Skin of body (tissue), 3 donors: Measurements from ENCODE around the gene LRRN2. TPM values are rescaled to one million over a fixed set of nuclear protein-coding genes. Genes with fewer than 3 reads are reported as not detected.
"Not testable (repeated sequence)": the region's sequence is repeated elsewhere in the genome, so short reads cannot be mapped to it uniquely, and the experiment has no call there.

Experiments
- DNase-seq: peaks from one replicate; lab custom pipeline; 2025; lab: John Stamatoyannopoulos, UW
- small RNA-seq: library from RNA; depleted of rRNA; stranded (forward); fragments of <200 nt; gene quantifications from one replicate; pipeline ENCODE3, GENCODE V24; 2014; ENCODE audit warnings: low replicate concordance
- total RNA-seq: library from RNA; depleted of rRNA; stranded (reverse); fragments of >200 nt; gene quantifications from one replicate; pipeline ENCODE4 v1.2.3, GENCODE V29; 2014

The LRRN2 gene
- total RNA-seq, 1 donor from 2014 or later = 0.89 TPM

- DNase-seq = no peak
Measured at GRCh38 chr1:204576422-204576821, 109.1 kb downstream of the LRRN2 start.

GRCh38 chr1:204575221-204576190, 110.0 kb downstream of the LRRN2 start:
- no peak for DNase-seq

- no peak for DNase-seq
Measured at GRCh38 chr1:204574865-204575163, 110.7 kb downstream of the LRRN2 start.

- DNase-seq = no peak
Measured at GRCh38 chr1:204574016-204574864, 111.3 kb downstream of the LRRN2 start.

GRCh38 chr1:204572923-204573922, 112.3 kb downstream of the LRRN2 start:
- no peak for DNase-seq

GRCh38 chr1:204571631-204572030, 113.9 kb downstream of the LRRN2 start:
- DNase-seq = no peak

GRCh38 chr1:204571128-204571527, 114.4 kb downstream of the LRRN2 start:
- no peak for DNase-seq

GRCh38 chr1:204570021-204570420, 115.5 kb downstream of the LRRN2 start:
- not testable (repeated sequence) for DNase-seq

GRCh38 chr1:204569478-204569877, 116.1 kb downstream of the LRRN2 start:
- no peak for DNase-seq

GRCh38 chr1:204568576-204569315, 116.8 kb downstream of the LRRN2 start:
- DNase-seq = no peak

Small RNA genes within 50 kb of the gene (small RNA-seq; reads per million reads assigned to genes)
- gene RF00601 (not detected), gene RNA5SP75 (not detected)

Other genes with a start within 250 kb of the LRRN2 start
- gene PIK3C2B, start 190.9 kb downstream of the LRRN2 start, total RNA-seq = 29.6 TPM
- gene MDM4, start 169.3 kb downstream of the LRRN2 start, total RNA-seq = 87.5 TPM
- gene NFASC, start 185.1 kb upstream of the LRRN2 start, total RNA-seq = 1.4 TPM